Right renal pelvis (tissue), 4 donors: ENCODE measurements around the gene CFI. TPM values are rescaled to one million over a fixed set of nuclear protein-coding genes. Genes with fewer than 3 reads are reported as not detected.

Experiments used
- DNase-seq, 4 donors: peaks; one replicate each; pipeline ENCODE4 v3.0.0-alpha.2; 2013; ENCODE audit warnings: low read depth in 4 of 4, low spot score in 3 of 4, missing footprints in 1 of 4
- polyA plus RNA-seq, 4 donors: library from polyadenylated mRNA; unstranded; fragments of 120-200 nt; gene quantifications; one replicate each; pipeline ENCODE4 v1.2.1, GENCODE V29; 2013; ENCODE audit not compliant: insufficient read length in 4 of 4

Gene CFI
- polyA plus RNA-seq, 4 donors, result 69.3 to 86.4 (median 79.0) TPM

- no peak for DNase-seq
Measured at GRCh38 chr4:109735566-109736365, 66.0 kb downstream of the CFI start.

GRCh38 chr4:109733728-109734127, 68.1 kb downstream of the CFI start:
- no peak for DNase-seq

- no peak for DNase-seq
Measured at GRCh38 chr4:109730619-109731545, 70.9 kb downstream of the CFI start.

- DNase-seq, result peak; percentile 54 to 71 (median 62)
Measured at GRCh38 chr4:109729718-109730618, 71.8 kb downstream of the CFI start, which contains the start of gene PLA2G12A. TSS of gene PLA2G12A (minus strand) at chr4:109730070. CDS start at chr4:109729809, 261 bp downstream.

- peak in 1 of 4 donors; percentile 31 for DNase-seq
Measured at GRCh38 chr4:109729117-109729717, 72.6 kb downstream of the CFI start.

- no peak for DNase-seq
Measured at GRCh38 chr4:109728385-109728784, 73.4 kb downstream of the CFI start.

GRCh38 chr4:109723110-109723509, 78.7 kb downstream of the CFI start:
- no peak for DNase-seq

- no peak for DNase-seq
Measured at GRCh38 chr4:109722357-109722756, 79.4 kb downstream of the CFI start.

GRCh38 chr4:109721033-109721432, 80.8 kb downstream of the CFI start:
- no peak for DNase-seq

- no peak for DNase-seq
Measured at GRCh38 chr4:109719604-109720003, 82.2 kb downstream of the CFI start.

GRCh38 chr4:109718759-109719158, 83.0 kb downstream of the CFI start:
- no peak for DNase-seq

- no peak for DNase-seq
Measured at GRCh38 chr4:109713500-109713899, 88.3 kb downstream of the CFI start.

GRCh38 chr4:109708990-109709389, 92.8 kb downstream of the CFI start:
- no peak for DNase-seq

GRCh38 chr4:109708435-109708834, 93.4 kb downstream of the CFI start:
- no peak for DNase-seq

- peak in 2 of 4 donors; percentile 8 to 41 for DNase-seq
Measured at GRCh38 chr4:109703664-109704361, 98.0 kb downstream of the CFI start.

- peak; percentile 61 to 68 (median 66) for DNase-seq
Measured at GRCh38 chr4:109702950-109703663, 98.7 kb downstream of the CFI start, which contains the start of gene CASP6. TSS of gene CASP6 (minus strand) at chr4:109703445. CDS start at chr4:109703395, 50 bp downstream.

- DNase-seq, result peak in 2 of 4 donors; percentile 15 to 37
Measured at GRCh38 chr4:109701566-109702410, 100.0 kb downstream of the CFI start.
